HCT116 (cell line): ENCODE results near the gene RAPGEF1. TPM values are rescaled to one million over a fixed set of nuclear protein-coding genes. Genes with fewer than 3 reads are reported as not detected.

Experiments used
- ATAC-seq: fragments of 200-7000 bp; cut with Tn5 transposase; 2 replicates; pipeline ENCODE4 v1.9.1; 2020; ENCODE audit warnings: mild to moderate bottlenecking, moderate library complexity
- BruUV-seq: library from RNA; stranded (reverse); fragments of 400-500 nt; replicated peaks from 2 replicates; lab custom pipeline; 2021; lab: Mats Ljungman, UMichigan
- CTCF ChIA-PET: fragments of 300-600 bp; sonication (Branson Sonifier 250); formaldehyde crosslinking; loops from one replicate; lab custom pipeline; 2021; ENCODE audit warnings: antibody characterized with exemption; lab: Charles Lee
- POLR2A ChIA-PET: fragments of 300-600, 350-600 bp; sonication (Branson Sonifier 250); formaldehyde crosslinking; loops from one replicate; lab custom pipeline; 2021; ENCODE audit warnings: antibody characterized with exemption; lab: Charles Lee
- RAD21 ChIA-PET, 2 experiments: fragments of 300-600 bp; sonication (Branson Sonifier 250); formaldehyde crosslinking; loops; one replicate each; lab custom pipeline; 2023; ENCODE audit warnings: low total read pairs in 2 of 2; ENCODE audit not compliant: uncharacterized antibody in 2 of 2, unreplicated experiment in 2 of 2, low non-redundant PET in 1 of 2; lab: Charles Lee
- DNase-seq: peaks from one replicate; pipeline ENCODE4 v3.0.0-alpha.2; 2010; ENCODE audit warnings: low read depth, low spot score
- H2AFZ ChIP-seq: fragments of 200-600 bp; shearing (Covaris generic), sonication (generic); 2 replicates; pipeline ENCODE4 v1.6.1; 2017; ENCODE audit warnings: low read depth, mixed run types, mixed read lengths, antibody characterized with exemption, low read length; ENCODE audit not compliant: poor library complexity, severe bottlenecking
- H3K27ac ChIP-seq: 2 replicates; pipeline ENCODE4 v1.5.1; 2012; ENCODE audit warnings: low read depth, low read length
- H3K27me3 ChIP-seq: fragments of 200-600 bp; sonication (generic); 2 replicates; pipeline ENCODE4 v1.6.1; 2016; ENCODE audit warnings: mixed run types, low read length, mixed read lengths; ENCODE audit not compliant: insufficient read depth
- H3K36me3 ChIP-seq, 2 experiments: fragments of 200-500 bp in 1 of 2; fragments of 200-600 bp in 1 of 2; sonication (Bioruptor generic) in 1 of 2; sonication (generic) in 1 of 2; 2 replicates each; pipeline versions ENCODE4 v1.5.1 to v1.6.1; 2014 to 2016; ENCODE audit warnings: low read length in 2 of 2, inconsistent platforms in 1 of 2, mixed read lengths in 1 of 2, mixed run types in 1 of 2; ENCODE audit not compliant: insufficient read depth in 2 of 2, control insufficient read depth in 1 of 2
- H3K4me1 ChIP-seq, 2 experiments: fragments of 200-600 bp in 1 of 2; sonication (generic) in 1 of 2; 2 replicates each; pipeline versions ENCODE4 v1.5.1 to v1.6.1; 2012 to 2017; ENCODE audit warnings: low read length in 2 of 2, inconsistent platforms in 1 of 2, mild to moderate bottlenecking in 1 of 2, mixed read lengths in 1 of 2, mixed run types in 1 of 2, moderate library complexity in 1 of 2; ENCODE audit not compliant: insufficient read depth in 2 of 2, control insufficient read depth in 1 of 2
- H3K4me2 ChIP-seq: fragments of 200-600 bp; sonication (generic); 2 replicates; pipeline ENCODE4 v1.6.1; 2017; ENCODE audit warnings: mixed run types, low read length, mixed read lengths
- H3K4me3 ChIP-seq, 2 experiments: fragments of 200-600 bp in 1 of 2; sonication (generic) in 1 of 2; replicated peaks in 1 of 2; 2 replicates each; pipeline ENCODE4 v1.5.1; 2011 to 2016; ENCODE audit warnings: low read length in 2 of 2, control low read depth in 1 of 2, low read depth in 1 of 2, mild to moderate bottlenecking in 1 of 2, mixed read lengths in 1 of 2, mixed run types in 1 of 2
- H3K79me2 ChIP-seq: fragments of 200-600 bp; sonication (generic); 2 replicates; pipeline ENCODE4 v1.6.1; 2017; ENCODE audit warnings: mild to moderate bottlenecking, mixed run types, low read length, moderate library complexity, mixed read lengths; ENCODE audit not compliant: insufficient read depth
- H3K9ac ChIP-seq: fragments of 200-600 bp; sonication (generic); 2 replicates; pipeline ENCODE4 v1.6.1; 2016; ENCODE audit warnings: low read length, mixed read lengths
- H3K9me2 ChIP-seq: fragments of 200-600 bp; sonication (generic), shearing (Covaris generic); 2 replicates; pipeline ENCODE4 v1.6.1; 2017; ENCODE audit warnings: mixed run types, mild to moderate bottlenecking, moderate library complexity; ENCODE audit not compliant: insufficient read depth
- H3K9me3 ChIP-seq, 2 experiments: fragments of 200-500 bp in 1 of 2; fragments of 200-600 bp in 1 of 2; sonication (Bioruptor generic) in 1 of 2; sonication (generic) in 1 of 2; 2 replicates each; pipeline ENCODE4 v1.6.1; 2014 to 2017; ENCODE audit warnings: low read length in 2 of 2, mixed read lengths in 2 of 2, inconsistent platforms in 1 of 2, low read depth in 1 of 2, mild to moderate bottlenecking in 1 of 2, mixed run types in 1 of 2, moderate library complexity in 1 of 2; ENCODE audit not compliant: control insufficient read depth in 1 of 2, insufficient read depth in 1 of 2
- H4K20me1 ChIP-seq: fragments of 200-600 bp; sonication (generic), shearing (Covaris generic); 2 replicates; pipeline ENCODE4 v1.6.1; 2017; ENCODE audit warnings: mixed run types, mild to moderate bottlenecking, moderate library complexity; ENCODE audit not compliant: insufficient read depth
- CBX3 ChIP-seq: IDR thresholded peaks from 2 replicates; pipeline ENCODE4 v1.6.1; 2012; ENCODE audit warnings: low read depth
- CEBPB ChIP-seq: IDR thresholded peaks from 2 replicates; pipeline ENCODE4 v1.6.1; 2012; ENCODE audit warnings: low read depth
- FOSL1 ChIP-seq: IDR thresholded peaks from 2 replicates; pipeline ENCODE4 v1.6.1; 2012; ENCODE audit warnings: low read depth
- JUND ChIP-seq: IDR thresholded peaks from 2 replicates; pipeline ENCODE4 v1.6.1; 2012
- POLR2A ChIP-seq: IDR thresholded peaks from 2 replicates; pipeline ENCODE4 v1.7.0; 2011; ENCODE audit warnings: borderline replicate concordance; ENCODE audit not compliant: insufficient read depth, insufficient read length; ENCODE audit errors: extremely low read depth
- POLR2AphosphoS5 ChIP-seq: IDR thresholded peaks from 2 replicates; pipeline ENCODE4 v1.6.1; 2011; ENCODE audit warnings: mild to moderate bottlenecking, low read depth, low read length, moderate library complexity
- RAD21 ChIP-seq: IDR thresholded peaks from 2 replicates; pipeline ENCODE4 v1.6.1; 2012; ENCODE audit warnings: low read depth, mild to moderate bottlenecking
- SIN3A ChIP-seq: IDR thresholded peaks from 2 replicates; pipeline ENCODE4 v1.6.1; 2012; ENCODE audit warnings: low read depth
- TCF7L2 ChIP-seq: IDR thresholded peaks from 2 replicates; pipeline ENCODE4 v1.7.0; 2011; ENCODE audit warnings: borderline replicate concordance, inconsistent platforms; ENCODE audit not compliant: insufficient read depth, insufficient read length; ENCODE audit errors: extremely low read depth
- YY1 ChIP-seq: IDR thresholded peaks from 2 replicates; pipeline ENCODE4 v1.6.1; 2011; ENCODE audit warnings: low read length, low read depth, moderate library complexity, mild to moderate bottlenecking; ENCODE audit not compliant: insufficient replicate concordance; ENCODE audit errors: extremely low read depth
- ZFX ChIP-seq: fragments of 450-650 bp; IDR thresholded peaks from 2 replicates; pipeline ENCODE4 v1.6.1; 2017
- intact Hi-C: fragments of 100-400 bp; cut with micrococcal nuclease; formaldehyde crosslinking; loops from 2 replicates; pipeline ENCODE4 v1.10.0; 2022
- total RNA-seq: library from RNA; stranded (reverse); gene quantifications from one replicate; pipeline ENCODE4 v1.2.1, GENCODE V29; 2021; ENCODE audit not compliant: unreplicated experiment
- TF ChIP-seq, protein P1 (sequence below), 3 experiments: fragments of 200-600 bp in 1 of 3; sonication (generic) in 1 of 3; IDR thresholded peaks in 2 of 3; conservative IDR thresholded peaks in 1 of 3; 2 replicates each; pipeline ENCODE4 v1.5.1; 2012 to 2017; ENCODE audit warnings: low read depth in 2 of 3, low read length in 2 of 3, antibody characterized with exemption in 1 of 3, borderline replicate concordance in 1 of 3, control low read depth in 1 of 3, mild to moderate bottlenecking in 1 of 3, mixed read lengths in 1 of 3, mixed run types in 1 of 3, moderate library complexity in 1 of 3; ENCODE audit not compliant: insufficient read depth in 1 of 3

RAPGEF1 gene
- total RNA-seq, 1 experiment from 2014 or later, result 43.0 TPM

- H3K4me1 ChIP-seq, result peaks cover 30 to 46% of the 10 kb centered on the region in 2 experiments
- no peak overlapping the region for H3K27ac ChIP-seq
- no peak overlapping the region for H3K4me2 ChIP-seq
- no peak overlapping the region for H3K9ac ChIP-seq
- H3K27me3 ChIP-seq, result no peaks in the 10 kb centered on the region
- H3K4me3 ChIP-seq, result no peak overlapping the region
- RAD21 ChIA-PET, result no interaction called here
- H3K79me2 ChIP-seq, result peaks cover 83% of the 10 kb centered on the region
- no peaks in the 10 kb centered on the region for H4K20me1 ChIP-seq
- H2AFZ ChIP-seq, result no peak overlapping the region
- DNase-seq, result no peak
- ATAC-seq, result no peak
- no peaks in the 10 kb centered on the region for H3K9me2 ChIP-seq
- POLR2A ChIA-PET, result interaction anchor here (1.1 kb wide), 1 partner anchor 53 kb away, joined by 3 read pairs; no protein-coding TSS in a partner anchor
- H3K36me3 ChIP-seq, result no peaks in the 10 kb centered on the region
- TF ChIP-seq CBX3 (no peak), POLR2AphosphoS5 (no peak), RAD21 (no peak), SIN3A (no peak), JUND (no peak), ZFX (no peak), YY1 (no peak), CEBPB (no peak), POLR2A (no peak)
- TF ChIP-seq, protein P1, sequence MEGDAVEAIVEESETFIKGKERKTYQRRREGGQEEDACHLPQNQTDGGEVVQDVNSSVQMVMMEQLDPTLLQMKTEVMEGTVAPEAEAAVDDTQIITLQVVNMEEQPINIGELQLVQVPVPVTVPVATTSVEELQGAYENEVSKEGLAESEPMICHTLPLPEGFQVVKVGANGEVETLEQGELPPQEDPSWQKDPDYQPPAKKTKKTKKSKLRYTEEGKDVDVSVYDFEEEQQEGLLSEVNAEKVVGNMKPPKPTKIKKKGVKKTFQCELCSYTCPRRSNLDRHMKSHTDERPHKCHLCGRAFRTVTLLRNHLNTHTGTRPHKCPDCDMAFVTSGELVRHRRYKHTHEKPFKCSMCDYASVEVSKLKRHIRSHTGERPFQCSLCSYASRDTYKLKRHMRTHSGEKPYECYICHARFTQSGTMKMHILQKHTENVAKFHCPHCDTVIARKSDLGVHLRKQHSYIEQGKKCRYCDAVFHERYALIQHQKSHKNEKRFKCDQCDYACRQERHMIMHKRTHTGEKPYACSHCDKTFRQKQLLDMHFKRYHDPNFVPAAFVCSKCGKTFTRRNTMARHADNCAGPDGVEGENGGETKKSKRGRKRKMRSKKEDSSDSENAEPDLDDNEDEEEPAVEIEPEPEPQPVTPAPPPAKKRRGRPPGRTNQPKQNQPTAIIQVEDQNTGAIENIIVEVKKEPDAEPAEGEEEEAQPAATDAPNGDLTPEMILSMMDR (IDR thresholded peaks at IDR 0.05 in 2 of 3, conservative IDR thresholded peaks at IDR 0.05 in 1 of 3; ENCODE audit: borderline replicate concordance in 1 of 3, insufficient read depth in 1 of 3, low read depth in 2 of 3, low read length in 2 of 3), result no peak
- no TSS peak for BruUV-seq
- intact Hi-C loops, result no loop called here
- CTCF ChIA-PET, result no interaction called here
- no peaks in the 10 kb centered on the region for H3K9me3 ChIP-seq
These were observed 8.6 kb downstream of the RAPGEF1 start for GRCh38 chr9:131731237-131731636.

DNA sequence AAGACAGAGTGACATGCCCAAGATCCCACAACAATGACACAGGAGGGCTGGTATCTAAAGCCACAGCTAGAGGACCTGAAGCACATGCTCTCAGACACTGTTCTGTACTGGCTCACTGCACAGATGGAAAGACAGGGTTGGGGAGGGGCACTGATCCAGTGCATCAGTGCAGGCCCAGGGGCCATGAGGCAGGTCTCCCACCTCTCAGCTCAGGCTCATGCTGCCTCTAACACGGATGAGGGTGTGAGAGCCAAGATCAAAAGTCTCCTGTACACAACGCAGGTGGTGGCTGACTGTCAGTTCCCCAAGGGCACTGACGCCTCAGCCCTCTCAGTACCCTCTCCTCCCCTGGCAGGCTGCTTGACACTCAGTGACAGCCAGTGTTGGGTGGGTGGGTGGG is 10.9 kb downstream of the RAPGEF1 start:
- Histone ChIP-seq H4K20me1 (no peaks in the 10 kb centered on the region), H3K36me3 (no peaks in the 10 kb centered on the region)

More for the DNA sequence above, 10.9 kb downstream of the RAPGEF1 start:
- no peak for ATAC-seq
- CTCF ChIA-PET, result no interaction called here
- H3K9ac ChIP-seq, result no peak overlapping the region
- H2AFZ ChIP-seq, result no peak overlapping the region
- intact Hi-C loops, result no loop called here
- H3K27me3 ChIP-seq, result no peaks in the 10 kb centered on the region
- POLR2A ChIA-PET, result no interaction called here
- H3K79me2 ChIP-seq, result peaks cover 75% of the 10 kb centered on the region
- no peaks in the 10 kb centered on the region for H3K9me2 ChIP-seq
- no peak for TF ChIP-seq JUND
- no peak for TF ChIP-seq TCF7L2
- no peak for TF ChIP-seq FOSL1
- TF ChIP-seq, protein P1 (IDR thresholded peaks at IDR 0.05 in 2 of 3, conservative IDR thresholded peaks at IDR 0.05 in 1 of 3; ENCODE audit: borderline replicate concordance in 1 of 3, insufficient read depth in 1 of 3, low read depth in 2 of 3, low read length in 2 of 3), result no peak
- no peak overlapping the region for H3K4me2 ChIP-seq
- H3K4me3 ChIP-seq, result no peak overlapping the region
- DNase-seq, result no peak
- H3K4me1 ChIP-seq, result peaks cover 10 to 23% of the 10 kb centered on the region in 2 experiments
- RAD21 ChIA-PET, result no interaction called here
- no TSS peak for BruUV-seq
- no peak overlapping the region for H3K27ac ChIP-seq
- no peaks in the 10 kb centered on the region for H3K9me3 ChIP-seq
